Measurements from ENCODE around the gene CDH18. TPM values are rescaled to one million over a fixed set of nuclear protein-coding genes. Genes with fewer than 3 reads are reported as not detected.

CDH18 gene
- total and polyA plus RNA-seq, 2 donors (not counting 3 experiments of a cell fraction or from before 2014, with no cell fraction given), result 0.06 TPM; not detected in 1

GRCh38 chr5:20033881-20034280 is 45.9 kb upstream of the CDH18 start:
- Histone ChIP-seq H3K9ac (replicated peaks; ENCODE audit: extremely low read depth, insufficient read depth, low read length) (no peak overlapping the region), H3K4me2 (ENCODE audit: insufficient read depth, low read length) (no peak overlapping the region), H3K4me1 (ENCODE audit: control insufficient read depth, extremely low read depth, insufficient read depth, low read length) (no peaks in the 10 kb centered on the region), H3K9me1 (replicated peaks; ENCODE audit: control insufficient read depth, extremely low read depth, insufficient read depth, low read length) (no peaks in the 10 kb centered on the region), H3K4me3 (replicated peaks in 1 of 3; ENCODE audit: insufficient read depth in 1 of 3, low read depth in 1 of 3, low read length in 3 of 3) (no peak overlapping the region), H2AFZ (ENCODE audit: low read depth, low read length) (no peak overlapping the region), H3K9me3 (replicated peaks; ENCODE audit: control insufficient read depth, insufficient read depth, low read length) (no peaks in the 10 kb centered on the region), H3K36me3 (ENCODE audit: control insufficient read depth in 2 of 2, extremely low read depth in 1 of 2, insufficient read depth in 2 of 2, low read length in 2 of 2) (no peaks in the 10 kb centered on the region), H3K27ac (ENCODE audit: insufficient read depth, low read depth, low read length) (no peak overlapping the region), H4K20me1 (replicated peaks; ENCODE audit: control insufficient read depth, extremely low read depth, insufficient read depth, low read length) (no peaks in the 10 kb centered on the region), H3K79me2 (ENCODE audit: control insufficient read depth, insufficient read depth, low read length) (no peaks in the 10 kb centered on the region), H3K27me3 (ENCODE audit: control insufficient read depth in 2 of 2, insufficient read depth in 2 of 2, low read length in 2 of 2) (no peaks in the 10 kb centered on the region)
- CTCF ChIA-PET, result no interaction called here
- intact Hi-C loops (cut with micrococcal nuclease), result no loop called here
- no peak for FAIRE-seq
- no TSS peak for BruUV-seq (replicated peaks)
- dilution Hi-C loops (cut with MboI; ENCODE audit: extremely low pct_ligation_motif_present, low sequenced_read_pairs), result no loop called here
- POLR2A ChIA-PET, result no interaction called here
- TF ChIP-seq POLR2AphosphoS5 (IDR thresholded peaks at IDR 0.05; ENCODE audit: insufficient read depth, low read depth, low read length) (no peak), POLR2A (IDR thresholded peaks at IDR 0.05; ENCODE audit: low read depth, low read length) (no peak), MYC (IDR thresholded peaks at IDR 0.05; ENCODE audit: low read depth, low read length) (no peak), CTCF (IDR thresholded peaks at IDR 0.05; ENCODE audit: extremely low read depth in 1 of 2, insufficient read depth in 1 of 2, low read depth in 1 of 2, low read length in 2 of 2) (no peak), FOS (IDR thresholded peaks at IDR 0.05; ENCODE audit: borderline replicate concordance, insufficient read depth, low read length) (no peak), MAX (IDR thresholded peaks at IDR 0.05; ENCODE audit: insufficient read depth, insufficient read length) (no peak), EZH2 (IDR thresholded peaks at IDR 0.05; ENCODE audit: borderline replicate concordance, low read depth, low read length, severe bottlenecking) (no peak), GATA2 (IDR thresholded peaks at IDR 0.05; ENCODE audit: insufficient read depth, insufficient read length, low read depth, low read length) (no peak), JUN (IDR thresholded peaks at IDR 0.05; ENCODE audit: borderline replicate concordance, insufficient read depth, insufficient read length, low read depth) (no peak)
- DNase-seq (ENCODE audit: low read depth, low spot score), result no peak

Measured in endothelial cell of umbilical vein (primary cell).